Smooth muscle cell (in vitro differentiated cells): ENCODE data around the gene CCDC191. TPM values are rescaled to one million over a fixed set of nuclear protein-coding genes. Genes with fewer than 3 reads are reported as not detected.

Experiments used
- DNase-seq: peaks from one replicate; lab custom pipeline; 2025; ENCODE audit not compliant: unreplicated experiment; lab: John Stamatoyannopoulos, UW
- H2AFZ ChIP-seq: fragments of 200-600 bp; sonication (generic); 2 replicates; pipeline ENCODE4 v1.6.0; 2016; ENCODE audit warnings: antibody characterized with exemption, low read depth, mild to moderate bottlenecking
- H3F3A ChIP-seq: fragments of 200-600 bp; sonication (generic); 2 replicates; pipeline ENCODE4 v1.6.0; 2017; ENCODE audit warnings: antibody characterized with exemption, low read depth
- H3K27ac ChIP-seq: fragments of 200-600 bp; sonication (generic); 2 replicates; pipeline ENCODE4 v1.5.1; 2016; ENCODE audit warnings: low read depth, mild to moderate bottlenecking
- H3K27me3 ChIP-seq: fragments of 200-600 bp; sonication (generic); 2 replicates; pipeline ENCODE4 v1.6.1; 2016; ENCODE audit warnings: low read depth, mild to moderate bottlenecking
- H3K36me3 ChIP-seq: fragments of 200-600 bp; sonication (generic); 2 replicates; pipeline ENCODE4 v1.5.1; 2016; ENCODE audit warnings: low read depth
- H3K4me1 ChIP-seq: fragments of 200-600 bp; sonication (generic); 2 replicates; pipeline ENCODE4 v1.5.1; 2016; ENCODE audit warnings: low read depth
- H3K4me2 ChIP-seq: fragments of 200-600 bp; sonication (generic); 2 replicates; pipeline ENCODE4 v1.6.0; 2016; ENCODE audit warnings: mild to moderate bottlenecking
- H3K4me3 ChIP-seq: fragments of 200-600 bp; sonication (generic); 2 replicates; pipeline ENCODE4 v1.5.1; 2016; ENCODE audit warnings: mild to moderate bottlenecking
- H3K79me2 ChIP-seq: fragments of 200-600 bp; sonication (generic); 2 replicates; pipeline ENCODE4 v1.6.0; 2016; ENCODE audit warnings: low read depth, mild to moderate bottlenecking
- H3K9ac ChIP-seq: fragments of 200-600 bp; sonication (generic); 2 replicates; pipeline ENCODE4 v1.6.0; 2016; ENCODE audit warnings: low read depth
- H3K9me3 ChIP-seq: fragments of 200-600 bp; sonication (generic); replicated peaks from 2 replicates; pipeline ENCODE4 v1.5.1; 2016; ENCODE audit warnings: low read depth
- H4K20me1 ChIP-seq: fragments of 200-600 bp; sonication (generic); 2 replicates; pipeline ENCODE4 v1.6.0; 2016; ENCODE audit warnings: low read depth
- WGBS: methylation state at CpG from one replicate; pipeline ENCODE4 v1.1.7; 2016; ENCODE audit warnings: low lambda C conversion rate; 5-methylcytosine and 5-hydroxymethylcytosine counted together
- polyA plus RNA-seq: library from polyadenylated mRNA; unstranded; fragments of >200 nt; fragmentation: Nextera tagmentation; extraction: Ambion mirVana; gene quantifications from 2 replicates; pipeline ENCODE4 v1.2.1, GENCODE V29; 2016
- total RNA-seq: library from RNA; depleted of rRNA; stranded (reverse); fragments of >200 nt; gene quantifications from 2 replicates; pipeline ENCODE4 v1.2.3, GENCODE V29; 2014
- TF ChIP-seq, protein P1 (sequence below): fragments of 200-600 bp; sonication (generic); IDR thresholded peaks from 2 replicates; pipeline ENCODE4 v1.5.1; 2017; ENCODE audit warnings: borderline replicate concordance, mild to moderate bottlenecking, antibody characterized with exemption; ENCODE audit not compliant: insufficient read depth, poor library complexity, severe bottlenecking

Gene CCDC191
- total and polyA plus RNA-seq, 2 experiments from 2014 or later, result 1.2 to 7.4 TPM

DNA sequence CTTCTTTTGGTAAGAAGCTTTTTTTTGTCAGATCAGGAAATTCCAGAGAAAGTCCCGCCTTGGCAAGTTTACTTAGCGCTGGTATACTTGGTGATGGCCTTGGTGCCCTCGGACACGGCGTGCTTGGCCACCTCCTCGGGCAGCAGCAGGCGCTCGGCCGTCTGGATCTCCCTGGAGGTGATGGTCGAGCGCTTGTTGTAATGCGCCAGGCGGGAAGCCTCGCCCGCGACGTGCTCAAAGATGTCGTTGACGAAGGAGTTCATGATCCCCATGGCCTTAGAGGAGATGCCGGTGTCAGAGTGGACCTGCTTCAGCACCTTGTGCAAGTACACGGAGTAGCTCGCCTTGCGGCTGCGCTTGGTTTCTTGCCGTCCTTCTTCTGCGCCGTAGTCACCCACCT lies 46.9 kb upstream of the CCDC191 start:
- no peak for DNase-seq
- peaks cover 12% of the 10 kb centered on the region for H3K4me1 ChIP-seq
- TF ChIP-seq, protein P1, sequence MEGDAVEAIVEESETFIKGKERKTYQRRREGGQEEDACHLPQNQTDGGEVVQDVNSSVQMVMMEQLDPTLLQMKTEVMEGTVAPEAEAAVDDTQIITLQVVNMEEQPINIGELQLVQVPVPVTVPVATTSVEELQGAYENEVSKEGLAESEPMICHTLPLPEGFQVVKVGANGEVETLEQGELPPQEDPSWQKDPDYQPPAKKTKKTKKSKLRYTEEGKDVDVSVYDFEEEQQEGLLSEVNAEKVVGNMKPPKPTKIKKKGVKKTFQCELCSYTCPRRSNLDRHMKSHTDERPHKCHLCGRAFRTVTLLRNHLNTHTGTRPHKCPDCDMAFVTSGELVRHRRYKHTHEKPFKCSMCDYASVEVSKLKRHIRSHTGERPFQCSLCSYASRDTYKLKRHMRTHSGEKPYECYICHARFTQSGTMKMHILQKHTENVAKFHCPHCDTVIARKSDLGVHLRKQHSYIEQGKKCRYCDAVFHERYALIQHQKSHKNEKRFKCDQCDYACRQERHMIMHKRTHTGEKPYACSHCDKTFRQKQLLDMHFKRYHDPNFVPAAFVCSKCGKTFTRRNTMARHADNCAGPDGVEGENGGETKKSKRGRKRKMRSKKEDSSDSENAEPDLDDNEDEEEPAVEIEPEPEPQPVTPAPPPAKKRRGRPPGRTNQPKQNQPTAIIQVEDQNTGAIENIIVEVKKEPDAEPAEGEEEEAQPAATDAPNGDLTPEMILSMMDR, result no peak
- H3K27me3 ChIP-seq, result no peaks in the 10 kb centered on the region
- no peak overlapping the region for H3K4me3 ChIP-seq
- H2AFZ ChIP-seq, result no peak overlapping the region
- no peaks in the 10 kb centered on the region for H3K9me3 ChIP-seq
- 93% methylated on average over 27 of the region's 27 CpGs for WGBS
- H4K20me1 ChIP-seq, result no peaks in the 10 kb centered on the region
- H3K27ac ChIP-seq, result no peak overlapping the region
- no peaks in the 10 kb centered on the region for H3K79me2 ChIP-seq
- no peaks in the 10 kb centered on the region for H3K36me3 ChIP-seq
- H3F3A ChIP-seq, result no peaks in the 10 kb centered on the region
- H3K9ac ChIP-seq, result no peak overlapping the region
- no peak overlapping the region for H3K4me2 ChIP-seq

DNA sequence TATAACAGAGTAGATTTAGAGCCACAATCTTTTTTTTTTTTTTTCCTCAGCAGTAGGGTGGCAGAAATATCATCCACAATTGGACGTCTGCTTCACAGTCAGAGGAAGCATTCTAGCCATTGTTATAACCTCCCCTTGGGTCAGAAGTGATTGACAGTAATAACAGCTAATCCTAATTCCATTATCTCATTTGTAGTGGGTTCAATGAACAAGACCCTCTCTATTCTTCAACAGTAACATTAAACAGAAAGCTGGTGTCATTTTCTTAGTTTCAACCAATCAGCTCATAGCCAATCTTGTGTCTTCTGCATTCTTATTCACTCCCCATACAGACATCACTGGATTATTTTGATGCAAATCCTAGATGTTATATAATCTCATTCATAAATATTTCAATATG lies 44.8 kb upstream of the CCDC191 start:
- Histone ChIP-seq H3K9ac (no peak overlapping the region), H3K36me3 (no peaks in the 10 kb centered on the region), H4K20me1 (no peaks in the 10 kb centered on the region), H3K79me2 (no peaks in the 10 kb centered on the region), H3K4me1 (peaks cover 12% of the 10 kb centered on the region), H3K4me3 (no peak overlapping the region), H3K9me3 (no peaks in the 10 kb centered on the region), H3F3A (no peaks in the 10 kb centered on the region), H3K27ac (no peak overlapping the region), H2AFZ (no peak overlapping the region), H3K27me3 (no peaks in the 10 kb centered on the region), H3K4me2 (no peak overlapping the region)
- TF ChIP-seq, protein P1, result no peak
- DNase-seq, result no peak
- 78% methylated on average over 1 of the region's 1 CpG for WGBS

DNA sequence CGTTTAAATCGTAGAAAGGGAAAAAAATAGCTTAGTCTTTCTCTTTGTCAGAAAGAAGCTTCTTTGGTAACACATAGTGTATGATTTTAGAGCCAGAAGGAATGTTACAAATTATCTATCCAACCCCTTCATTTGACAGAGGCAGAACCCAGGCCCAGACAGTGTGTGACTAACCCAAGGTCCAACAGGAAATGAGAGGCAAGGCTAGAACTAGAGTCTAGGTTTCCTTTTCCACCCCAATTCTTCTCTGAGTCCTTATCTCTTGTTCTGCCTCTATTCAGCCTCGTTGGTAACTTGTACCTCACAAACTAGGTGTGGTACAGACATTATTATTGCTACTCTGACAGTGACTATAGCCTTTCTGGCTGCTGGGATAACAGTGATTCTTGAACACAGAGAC lies 39.5 kb upstream of the CCDC191 start:
- Histone ChIP-seq H3F3A (no peaks in the 10 kb centered on the region), H4K20me1 (no peaks in the 10 kb centered on the region), H3K4me2 (no peak overlapping the region), H2AFZ (no peak overlapping the region), H3K36me3 (no peaks in the 10 kb centered on the region), H3K27ac (no peak overlapping the region), H3K4me1 (peaks cover 7% of the 10 kb centered on the region), H3K9ac (no peak overlapping the region), H3K9me3 (no peaks in the 10 kb centered on the region), H3K4me3 (no peak overlapping the region), H3K79me2 (no peaks in the 10 kb centered on the region), H3K27me3 (no peaks in the 10 kb centered on the region)
- DNase-seq, result no peak
- WGBS, result 69% methylated on average over 3 of the region's 3 CpGs
- TF ChIP-seq, protein P1, result no peak

DNA sequence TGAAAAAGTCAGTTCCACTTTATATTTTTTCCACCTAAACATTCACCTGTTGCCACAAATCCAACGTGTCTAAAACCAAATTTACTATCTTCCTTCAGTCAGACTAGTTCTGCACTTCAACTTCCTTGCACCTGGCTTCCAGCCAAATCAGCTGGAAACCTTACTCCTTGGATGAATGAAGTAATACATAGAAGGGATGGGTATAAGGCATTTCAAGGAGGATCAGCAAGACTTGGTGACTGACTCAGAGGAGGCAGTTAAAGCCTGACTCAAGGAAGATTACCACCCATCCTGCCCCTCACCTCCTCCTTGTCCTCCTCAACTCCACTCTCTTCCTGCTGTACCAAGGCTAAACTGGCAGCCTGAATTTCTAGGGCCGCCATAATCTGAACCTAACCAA lies 37.3 kb upstream of the CCDC191 start:
- Histone ChIP-seq H3K27ac (no peak overlapping the region), H3K4me1 (peaks cover 1% of the 10 kb centered on the region), H3K9me3 (no peaks in the 10 kb centered on the region), H3K4me2 (no peak overlapping the region), H4K20me1 (no peaks in the 10 kb centered on the region), H3F3A (no peaks in the 10 kb centered on the region), H3K79me2 (no peaks in the 10 kb centered on the region), H3K36me3 (no peaks in the 10 kb centered on the region), H3K9ac (no peak overlapping the region), H3K4me3 (no peak overlapping the region), H2AFZ (no peak overlapping the region), H3K27me3 (no peaks in the 10 kb centered on the region)
- 92% methylated on average over 2 of the region's 2 CpGs for WGBS
- TF ChIP-seq, protein P1, result no peak
- DNase-seq, result no peak
